ENCODE results near the gene GASK1A.

- TF ChIP-seq, protein P1, sequence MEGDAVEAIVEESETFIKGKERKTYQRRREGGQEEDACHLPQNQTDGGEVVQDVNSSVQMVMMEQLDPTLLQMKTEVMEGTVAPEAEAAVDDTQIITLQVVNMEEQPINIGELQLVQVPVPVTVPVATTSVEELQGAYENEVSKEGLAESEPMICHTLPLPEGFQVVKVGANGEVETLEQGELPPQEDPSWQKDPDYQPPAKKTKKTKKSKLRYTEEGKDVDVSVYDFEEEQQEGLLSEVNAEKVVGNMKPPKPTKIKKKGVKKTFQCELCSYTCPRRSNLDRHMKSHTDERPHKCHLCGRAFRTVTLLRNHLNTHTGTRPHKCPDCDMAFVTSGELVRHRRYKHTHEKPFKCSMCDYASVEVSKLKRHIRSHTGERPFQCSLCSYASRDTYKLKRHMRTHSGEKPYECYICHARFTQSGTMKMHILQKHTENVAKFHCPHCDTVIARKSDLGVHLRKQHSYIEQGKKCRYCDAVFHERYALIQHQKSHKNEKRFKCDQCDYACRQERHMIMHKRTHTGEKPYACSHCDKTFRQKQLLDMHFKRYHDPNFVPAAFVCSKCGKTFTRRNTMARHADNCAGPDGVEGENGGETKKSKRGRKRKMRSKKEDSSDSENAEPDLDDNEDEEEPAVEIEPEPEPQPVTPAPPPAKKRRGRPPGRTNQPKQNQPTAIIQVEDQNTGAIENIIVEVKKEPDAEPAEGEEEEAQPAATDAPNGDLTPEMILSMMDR (IDR thresholded peaks at IDR 0.05), result no peak
- no peak for TF ChIP-seq POLR2AphosphoS5 (IDR thresholded peaks at IDR 0.05; ENCODE audit: insufficient read depth in 1 of 2, low read depth in 1 of 2)
Observed at GRCh38 chr3:43077261-43077660, 98.2 kb downstream of the GASK1A start.

All from vagina (tissue), 2 donors.